SK-N-MC (cell line): ENCODE data around the gene MAML3.
A peak's percentile ranks its signal among the peaks of the same experiment; 100 is the strongest.

ENCODE experiments used
- DNase-seq: peaks from one replicate; pipeline ENCODE4 v3.0.0-alpha.2; 2011; ENCODE audit warnings: low read depth, low spot score
- H3K27ac ChIP-seq: fragments of 200-600 bp; sonication (generic); 2 replicates; pipeline ENCODE4 v1.5.1; 2016; ENCODE audit warnings: mixed run types
- H3K36me3 ChIP-seq: fragments of 200-600 bp; sonication (generic); 2 replicates; pipeline ENCODE4 v1.6.1; 2017; ENCODE audit warnings: antibody characterized with exemption, low read length, mixed read lengths; ENCODE audit not compliant: insufficient read depth
- H3K4me3 ChIP-seq: fragments of 200-600 bp; sonication (generic); 2 replicates; pipeline ENCODE4 v1.5.1; 2016
- H3K9ac ChIP-seq: fragments of 200-600 bp; sonication (generic); 2 replicates; pipeline ENCODE4 v1.8.0; 2017; ENCODE audit warnings: mixed run types, mixed read lengths; ENCODE audit not compliant: insufficient read length
- H3K9me3 ChIP-seq: fragments of 200-600 bp; sonication (generic); 2 replicates; pipeline ENCODE4 v1.6.1; 2017; ENCODE audit warnings: low read depth, mild to moderate bottlenecking, antibody characterized with exemption, low read length, moderate library complexity, mixed read lengths
- EZH2 ChIP-seq: fragments of 200-600 bp; sonication (generic); IDR thresholded peaks from one replicate; pipeline ENCODE4 v1.6.1; 2017; ENCODE audit warnings: antibody characterized with exemption
- FOXP2 ChIP-seq: optimal IDR thresholded peaks from 2 replicates; pipeline ENCODE3; 2011; ENCODE audit warnings: mild to moderate bottlenecking, moderate library complexity; ENCODE audit not compliant: insufficient read depth; ENCODE audit errors: extremely low read length, control extremely low read depth
- POLR2AphosphoS5 ChIP-seq: IDR thresholded peaks from 2 replicates; pipeline ENCODE4 v1.6.1; 2012; ENCODE audit warnings: mild to moderate bottlenecking, low read depth, low read length, borderline replicate concordance

The MAML3 gene

DNA sequence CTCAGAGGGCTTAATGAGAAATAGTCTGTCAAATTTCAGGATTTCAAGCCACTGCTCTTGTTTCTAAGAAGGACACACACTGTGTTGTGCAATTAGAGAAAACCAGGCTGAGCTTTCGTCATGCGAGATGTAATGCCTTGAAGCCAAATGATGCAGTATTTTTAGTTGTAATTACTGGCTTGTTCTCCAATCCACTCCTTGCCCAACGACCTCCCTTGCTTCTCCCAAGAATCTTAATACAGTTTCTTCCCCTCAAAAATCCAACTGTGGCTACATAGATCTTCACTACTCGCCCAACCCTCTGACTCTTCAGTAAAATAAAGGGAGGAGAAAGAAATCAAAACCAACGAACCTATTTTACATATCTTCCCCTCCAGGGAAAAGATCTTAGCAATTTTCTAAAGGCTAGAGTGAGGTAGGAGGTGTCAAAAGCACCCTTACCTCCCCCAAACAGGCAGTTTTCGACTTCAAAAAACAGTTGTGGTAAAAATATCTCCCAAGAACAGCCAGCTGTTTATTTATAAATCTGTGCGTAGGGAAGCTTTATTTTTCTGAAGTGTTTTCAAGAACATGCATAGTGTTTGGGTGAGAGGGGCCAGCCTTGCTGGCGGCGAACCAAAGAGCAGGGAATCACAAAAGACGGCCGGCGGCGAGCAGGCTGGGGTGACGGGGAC is 419.6 kb downstream of the MAML3 start:
- peak overlapping the region; percentile 74 for H3K9ac ChIP-seq
- peak overlapping the region; percentile 79 for H3K27ac ChIP-seq
- no peaks in the 10 kb centered on the region for H3K9me3 ChIP-seq
- TF ChIP-seq EZH2 (no peak), FOXP2 (no peak), POLR2AphosphoS5 (no peak)
- peak overlapping the region; percentile 78 for H3K4me3 ChIP-seq
- no peak for DNase-seq
- H3K36me3 ChIP-seq, result no peaks in the 10 kb centered on the region

- DNase-seq, result no peak
- no peaks in the 10 kb centered on the region for H3K9me3 ChIP-seq
- peak overlapping the region; percentile 30 for H3K9ac ChIP-seq
- H3K4me3 ChIP-seq, result no peak overlapping the region
- no peak for TF ChIP-seq FOXP2
- no peak for TF ChIP-seq POLR2AphosphoS5
- no peak for TF ChIP-seq EZH2
- no peaks in the 10 kb centered on the region for H3K36me3 ChIP-seq
- no peak overlapping the region for H3K27ac ChIP-seq
Observed at GRCh38 chr4:139732991-139733570, 420.9 kb downstream of the MAML3 start.

GRCh38 chr4:139728840-139729239 is 425.1 kb downstream of the MAML3 start:
- DNase-seq, result no peak

GRCh38 chr4:139728146-139728545 is 425.8 kb downstream of the MAML3 start:
- DNase-seq, result no peak
- H3K9ac ChIP-seq, result no peak overlapping the region
- H3K36me3 ChIP-seq, result no peaks in the 10 kb centered on the region
- no peak for TF ChIP-seq POLR2AphosphoS5
- no peak for TF ChIP-seq EZH2
- no peak for TF ChIP-seq FOXP2
- H3K9me3 ChIP-seq, result no peaks in the 10 kb centered on the region
- no peak overlapping the region for H3K27ac ChIP-seq
- H3K4me3 ChIP-seq, result no peak overlapping the region

More at GRCh38 chr4:139728840-139729239, 425.1 kb downstream of the MAML3 start:
- H3K4me3 ChIP-seq, result no peak overlapping the region
- H3K36me3 ChIP-seq, result no peaks in the 10 kb centered on the region
- H3K9me3 ChIP-seq, result no peaks in the 10 kb centered on the region
- no peak for TF ChIP-seq EZH2
- no peak overlapping the region for H3K27ac ChIP-seq
- no peak overlapping the region for H3K9ac ChIP-seq

DNA sequence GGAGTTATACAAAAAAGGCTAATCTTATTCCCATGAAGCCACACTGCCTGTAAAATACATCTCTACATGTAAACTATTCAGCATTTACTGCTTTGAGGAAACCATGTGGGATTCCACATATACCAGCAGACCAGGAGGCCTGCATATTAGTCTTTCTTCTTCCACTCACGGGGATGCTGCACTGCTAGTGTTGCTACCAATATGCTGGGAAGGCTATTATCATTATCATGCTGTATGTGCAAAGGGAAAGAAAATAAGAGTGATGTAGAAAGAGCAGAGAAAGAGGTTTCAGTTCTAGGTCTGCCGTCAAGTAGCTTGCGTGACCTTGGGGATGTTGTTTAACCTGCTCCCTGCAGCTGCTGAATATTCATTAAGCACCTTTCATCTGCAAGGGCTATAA is 427.4 kb downstream of the MAML3 start:
- DNase-seq, result no peak
- H3K9me3 ChIP-seq, result no peaks in the 10 kb centered on the region
- no peak overlapping the region for H3K27ac ChIP-seq
- TF ChIP-seq EZH2, result no peak
- TF ChIP-seq FOXP2, result no peak
- no peak for TF ChIP-seq POLR2AphosphoS5
- no peaks in the 10 kb centered on the region for H3K36me3 ChIP-seq
- H3K4me3 ChIP-seq, result no peak overlapping the region
- no peak overlapping the region for H3K9ac ChIP-seq

DNA sequence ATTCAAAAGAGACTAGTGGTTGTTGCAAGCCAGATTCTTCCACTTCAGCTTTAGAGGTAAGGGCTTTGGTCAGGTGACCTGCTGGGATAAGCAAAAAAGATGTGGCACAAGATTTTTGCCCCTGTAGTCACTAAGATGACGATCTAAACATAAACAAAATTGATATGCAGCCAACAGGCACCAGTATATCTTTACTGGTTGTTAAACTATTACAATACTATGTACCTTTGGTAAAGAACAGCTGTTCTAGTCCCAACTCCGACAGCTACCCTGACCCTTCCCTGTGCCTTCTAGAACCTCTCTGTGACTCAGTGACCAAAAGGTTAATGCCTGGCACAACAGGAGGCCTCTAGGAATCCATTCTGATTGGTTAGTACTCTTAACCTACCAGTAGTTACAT is 428.7 kb downstream of the MAML3 start:
- no peak for DNase-seq
- TF ChIP-seq EZH2 (no peak), FOXP2 (no peak), POLR2AphosphoS5 (no peak)
- Histone ChIP-seq H3K4me3 (no peak overlapping the region), H3K9ac (no peak overlapping the region), H3K36me3 (no peaks in the 10 kb centered on the region), H3K27ac (no peak overlapping the region), H3K9me3 (no peaks in the 10 kb centered on the region)

DNA sequence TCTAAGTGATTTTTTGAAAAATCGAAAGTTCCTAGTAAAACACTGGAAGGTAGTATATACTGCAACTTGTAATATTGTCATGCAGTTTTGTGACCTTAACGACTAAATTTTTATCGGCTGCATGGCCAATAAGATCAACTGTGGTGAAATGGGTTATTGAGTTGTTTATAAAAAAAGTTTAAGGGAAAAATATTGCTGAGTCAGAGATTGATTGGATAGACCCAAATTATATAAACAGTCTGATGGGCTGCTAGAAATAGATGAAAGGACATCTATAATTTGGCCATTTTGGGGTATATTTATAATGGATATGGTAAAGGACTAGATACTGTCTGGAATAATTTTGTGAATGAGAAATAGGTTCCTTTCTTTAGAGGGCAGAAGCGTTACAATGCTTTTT is 432.2 kb downstream of the MAML3 start:
- TF ChIP-seq POLR2AphosphoS5 (no peak), FOXP2 (no peak), EZH2 (no peak)
- Histone ChIP-seq H3K9me3 (no peaks in the 10 kb centered on the region), H3K27ac (no peak overlapping the region), H3K4me3 (no peak overlapping the region), H3K9ac (no peak overlapping the region), H3K36me3 (no peaks in the 10 kb centered on the region)
- DNase-seq, result no peak

DNA sequence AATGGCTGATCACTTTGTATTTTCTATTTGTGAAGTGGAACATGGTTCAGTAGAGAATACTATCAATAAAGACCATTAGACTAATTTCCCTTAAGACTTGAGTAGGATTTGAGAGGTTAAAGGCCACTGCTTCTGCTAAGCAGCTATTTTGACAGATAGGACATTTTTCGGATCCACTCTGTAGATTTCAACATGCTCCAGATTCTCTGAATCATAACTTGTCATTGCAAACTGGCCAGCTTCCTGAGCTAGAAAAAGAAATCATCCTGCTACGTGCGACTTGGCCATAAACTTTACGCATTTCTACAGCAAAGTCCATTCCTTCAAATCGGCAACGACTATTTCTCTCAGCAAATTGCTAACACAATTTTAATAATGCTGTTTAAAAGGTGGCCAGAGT is 433.2 kb downstream of the MAML3 start:
- H3K36me3 ChIP-seq, result no peaks in the 10 kb centered on the region
- no peak for DNase-seq
- H3K27ac ChIP-seq, result no peak overlapping the region
- no peak overlapping the region for H3K4me3 ChIP-seq
- no peaks in the 10 kb centered on the region for H3K9me3 ChIP-seq
- TF ChIP-seq FOXP2, result no peak
- H3K9ac ChIP-seq, result no peak overlapping the region

DNA sequence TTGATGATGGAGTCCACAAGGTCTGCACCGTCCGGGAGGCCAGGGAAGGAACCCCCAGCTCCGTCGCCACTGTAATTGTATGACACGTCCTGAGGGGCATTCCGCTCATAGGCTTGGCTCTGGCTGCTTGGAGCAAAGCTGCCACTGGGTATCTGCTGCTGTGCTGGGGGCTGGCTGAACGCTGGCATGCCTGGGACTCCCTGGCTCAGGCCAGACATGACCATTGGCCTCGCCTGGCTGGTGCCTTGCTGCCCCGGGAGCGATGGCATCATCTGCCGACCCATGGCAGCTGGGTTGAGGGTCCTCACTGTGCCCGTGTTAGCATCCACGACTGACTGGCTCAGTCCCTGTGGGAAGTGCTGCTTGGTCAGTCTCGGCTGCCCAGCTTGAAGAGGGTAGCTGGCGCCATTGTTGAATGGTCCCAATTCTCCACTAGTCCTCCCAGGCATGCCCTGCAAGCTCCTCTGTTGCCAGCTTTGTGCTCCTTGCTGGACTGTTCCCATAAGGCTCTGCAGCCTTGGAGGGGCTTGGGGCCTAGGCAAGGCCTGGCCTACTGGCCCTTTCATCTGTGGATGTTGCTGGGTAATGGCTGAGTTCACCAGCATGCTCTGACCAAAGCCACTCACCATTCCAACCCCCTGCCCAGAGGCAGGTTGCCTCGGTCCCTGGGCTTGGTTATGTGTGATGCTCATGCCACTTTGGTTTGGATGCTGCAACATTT is 434.4 kb downstream of the MAML3 start:
- Histone ChIP-seq H3K4me3 (no peak overlapping the region), H3K9me3 (no peaks in the 10 kb centered on the region), H3K9ac (no peak overlapping the region), H3K36me3 (no peaks in the 10 kb centered on the region), H3K27ac (no peak overlapping the region)
- TF ChIP-seq FOXP2 (no peak), POLR2AphosphoS5 (no peak), EZH2 (no peak)
- no peak for DNase-seq
